Activated T-cell treated with anti-CD3 and anti-CD28 coated beads, Interleukin-2, amount 50 U/mL, for 48 hours (primary cell): ENCODE results near the gene CFAP20DC.

Source experiments
- DNase-seq, 2 experiments: peaks; one replicate each; pipeline ENCODE4 v3.0.0-alpha.2; 2020

Gene CFAP20DC

GRCh38 chr3:58794750-58795149 lies 255.1 kb downstream of the CFAP20DC start:
- DNase-seq = no peak

GRCh38 chr3:58793938-58794337 lies 255.9 kb downstream of the CFAP20DC start:
- DNase-seq = no peak

DNA sequence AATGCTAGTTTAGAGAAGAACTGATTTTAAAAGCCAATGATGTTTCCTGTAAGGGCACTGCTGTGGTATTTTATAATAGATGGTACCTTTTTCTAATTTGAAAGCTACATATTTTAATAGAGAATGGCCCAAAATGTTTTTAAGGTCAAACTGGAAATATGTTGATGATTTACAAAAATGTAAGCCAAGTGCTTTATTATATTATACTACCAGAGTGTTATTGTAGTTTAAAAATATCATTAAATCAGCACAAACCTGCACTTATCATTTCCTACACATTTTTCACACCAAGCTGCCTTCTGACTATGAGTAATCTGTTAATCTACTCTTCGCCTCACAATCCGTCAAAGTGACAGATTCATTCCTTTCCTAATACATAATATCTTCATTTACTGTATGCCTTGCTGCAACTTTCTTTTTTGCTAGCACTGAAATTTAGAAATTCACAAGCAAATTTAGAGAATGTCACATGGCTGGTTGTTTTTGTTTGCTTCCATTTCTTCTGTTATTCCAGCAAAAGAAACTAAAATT lies 256.8 kb downstream of the CFAP20DC start:
- no peak for DNase-seq

GRCh38 chr3:58789385-58789784 lies 260.4 kb downstream of the CFAP20DC start:
- no peak for DNase-seq

DNA sequence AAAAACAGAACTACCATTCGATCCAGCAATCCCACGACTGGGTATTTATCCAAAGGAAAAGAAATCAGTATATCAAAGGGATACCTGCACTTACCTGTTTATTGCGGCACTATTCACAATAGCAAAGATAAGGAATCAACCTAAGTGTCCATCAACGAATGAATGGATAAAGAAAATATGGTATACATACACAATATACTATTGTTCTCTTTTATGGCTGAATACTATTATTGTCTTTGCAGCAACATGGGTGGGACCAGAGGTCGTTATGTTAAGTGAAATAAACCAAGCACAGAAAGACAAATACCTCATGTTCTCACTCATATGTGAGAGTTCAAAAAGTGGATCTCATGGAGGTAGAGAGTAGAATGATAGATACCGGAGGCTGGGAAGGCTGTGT lies 264.9 kb downstream of the CFAP20DC start:
- no peak for DNase-seq

DNA sequence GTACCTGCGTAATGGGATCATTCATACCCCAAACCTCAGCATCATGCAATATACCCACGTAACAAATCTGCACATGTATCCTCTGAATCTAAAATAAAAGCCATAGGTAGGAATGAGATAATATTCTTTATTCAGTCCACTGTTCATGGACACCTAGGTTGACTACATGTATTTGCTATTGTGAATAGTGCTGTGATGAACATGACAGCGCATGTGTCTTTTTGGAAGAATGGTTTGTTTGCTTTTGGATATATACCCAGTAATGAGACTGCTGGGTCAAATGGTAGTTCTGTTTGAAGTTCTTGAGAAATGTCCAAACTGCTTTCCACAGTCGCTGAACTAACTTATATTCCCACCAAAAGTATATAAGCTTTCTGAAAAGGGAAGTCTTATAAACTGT lies 265.4 kb downstream of the CFAP20DC start:
- DNase-seq = no peak

DNA sequence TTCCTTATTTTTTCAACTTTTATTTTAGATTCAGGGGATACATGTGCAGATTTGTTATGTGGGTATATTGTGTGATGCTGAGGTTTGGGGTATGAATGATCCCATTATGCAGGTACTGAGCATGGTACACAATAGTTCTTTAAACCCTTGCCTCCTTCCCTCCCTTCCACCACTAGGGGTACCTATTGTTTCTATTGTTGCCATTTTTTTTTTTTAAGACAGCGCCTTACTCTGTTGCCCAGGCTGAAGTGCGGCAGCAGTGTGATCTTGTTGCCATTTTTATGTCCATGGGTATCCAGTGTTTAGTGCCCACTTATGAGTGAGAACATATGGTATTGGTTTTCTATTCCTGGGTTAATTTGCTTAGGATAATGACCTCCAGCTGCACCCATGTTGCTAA lies 266.0 kb downstream of the CFAP20DC start:
- DNase-seq = no peak

DNA sequence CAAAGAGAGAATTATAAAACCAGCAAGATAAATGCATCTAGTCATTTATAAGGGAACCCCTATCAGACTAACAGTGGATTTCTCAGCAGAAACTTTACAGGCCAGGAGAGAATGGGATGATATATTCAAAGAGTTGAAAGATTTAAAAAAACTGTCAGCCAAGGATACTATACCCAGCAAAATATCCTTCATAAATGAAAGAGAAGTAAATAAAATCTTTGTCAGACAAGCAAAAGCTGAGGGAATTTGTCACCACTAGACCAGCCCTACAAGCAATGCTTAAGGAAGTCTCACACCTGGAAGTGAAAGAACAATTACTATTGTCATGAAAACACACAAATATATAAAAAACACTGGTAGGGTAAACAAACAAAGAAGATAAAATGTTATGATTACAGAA lies 269.9 kb downstream of the CFAP20DC start:
- DNase-seq = no peak

GRCh38 chr3:58776231-58776630 lies 273.6 kb downstream of the CFAP20DC start:
- DNase-seq = no peak

- no peak for DNase-seq
Observed at GRCh38 chr3:58772462-58772861, 277.4 kb downstream of the CFAP20DC start.

DNA sequence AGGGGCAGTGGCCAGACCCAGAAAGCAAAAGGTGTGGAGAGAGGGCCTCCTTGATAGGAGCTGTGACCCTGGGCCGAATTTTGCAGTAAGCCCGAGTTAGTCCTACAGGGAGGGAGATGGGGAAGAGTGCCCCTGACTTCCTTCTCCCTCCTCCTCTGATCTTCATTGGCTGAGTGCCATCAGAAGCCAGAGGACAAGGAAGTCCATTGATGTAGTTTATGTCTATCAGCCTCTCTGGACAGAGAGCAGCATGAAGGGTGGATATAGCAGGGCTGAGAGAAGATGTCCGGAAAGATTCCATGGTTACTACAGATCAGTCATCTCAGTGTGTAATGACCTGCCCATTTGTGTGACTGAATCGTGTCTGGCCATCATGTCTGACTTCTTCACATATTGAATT lies 280.8 kb downstream of the CFAP20DC start:
- no peak for DNase-seq

- no peak for DNase-seq
Observed at GRCh38 chr3:58766587-58767282, 283.1 kb downstream of the CFAP20DC start.

GRCh38 chr3:58755150-58755549 lies 294.7 kb downstream of the CFAP20DC start:
- DNase-seq = no peak

- DNase-seq = no peak
Observed at GRCh38 chr3:58754074-58754473, 295.8 kb downstream of the CFAP20DC start.

GRCh38 chr3:58751882-58752567 lies 297.8 kb downstream of the CFAP20DC start:
- no peak for DNase-seq

DNA sequence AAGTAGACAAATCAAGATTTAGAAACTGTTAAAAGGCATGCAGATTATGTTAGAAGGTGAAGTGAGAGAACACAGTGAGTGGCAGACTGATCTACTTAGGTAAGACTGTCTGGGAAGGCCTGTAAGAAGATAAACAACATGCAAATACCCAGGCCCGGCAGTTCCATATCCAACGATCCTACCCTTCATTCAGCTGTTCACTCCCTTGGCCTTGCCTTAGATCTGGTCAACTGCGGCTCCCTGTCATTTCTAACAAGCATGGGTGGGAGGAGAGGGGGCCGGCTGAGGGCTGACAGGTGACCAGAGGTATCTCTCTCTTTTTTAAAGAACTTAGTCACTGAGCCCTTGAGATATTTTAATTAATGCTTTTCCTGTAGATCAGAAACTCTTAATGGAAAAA lies 298.6 kb downstream of the CFAP20DC start:
- no peak for DNase-seq

DNA sequence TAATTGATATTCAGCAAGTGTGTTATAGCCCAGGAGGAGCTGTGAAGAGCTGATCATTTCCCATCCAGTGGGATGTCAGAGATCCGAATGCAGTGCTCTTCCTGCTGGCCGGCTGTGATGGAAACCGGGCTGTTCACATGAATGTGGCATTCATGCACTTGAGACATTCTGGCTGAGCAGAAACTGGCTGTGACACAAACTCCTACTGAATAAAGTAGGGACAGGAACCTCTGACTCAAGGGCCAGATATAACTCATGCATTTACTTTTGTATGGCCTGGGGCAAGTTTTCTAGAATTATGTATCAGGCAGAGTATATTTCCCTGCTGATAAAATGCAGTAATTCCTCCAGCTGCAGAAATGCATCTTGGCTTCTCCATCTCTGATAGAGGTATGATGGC lies 299.9 kb downstream of the CFAP20DC start:
- no peak for DNase-seq

GRCh38 chr3:58748024-58748423 lies 301.8 kb downstream of the CFAP20DC start:
- no peak for DNase-seq

- DNase-seq = no peak
Observed at GRCh38 chr3:58746758-58747157, 303.1 kb downstream of the CFAP20DC start.

GRCh38 chr3:58743296-58743695 lies 306.5 kb downstream of the CFAP20DC start:
- no peak for DNase-seq

GRCh38 chr3:58742239-58742638 lies 307.6 kb downstream of the CFAP20DC start:
- no peak for DNase-seq

GRCh38 chr3:58737644-58738043 lies 312.2 kb downstream of the CFAP20DC start:
- DNase-seq = no peak

DNA sequence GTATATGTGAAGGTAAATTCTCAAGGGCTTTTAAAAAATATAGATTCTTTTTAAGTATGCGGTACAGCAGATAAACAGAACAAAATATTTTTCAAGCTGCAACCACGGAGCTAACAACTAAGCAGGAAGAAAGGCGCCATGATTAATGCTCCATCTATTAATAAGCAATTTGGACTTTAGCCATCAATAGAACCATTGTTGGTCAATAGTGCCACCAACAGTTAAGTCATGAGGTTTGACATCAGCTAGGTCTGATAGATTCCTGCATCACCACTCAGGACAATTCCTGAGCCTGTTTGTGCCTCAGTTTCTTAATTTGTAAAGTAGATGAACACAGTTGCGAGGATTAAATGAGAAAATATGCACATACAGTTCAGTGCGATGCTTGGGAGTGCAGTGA lies 318.2 kb downstream of the CFAP20DC start:
- DNase-seq = no peak

DNA sequence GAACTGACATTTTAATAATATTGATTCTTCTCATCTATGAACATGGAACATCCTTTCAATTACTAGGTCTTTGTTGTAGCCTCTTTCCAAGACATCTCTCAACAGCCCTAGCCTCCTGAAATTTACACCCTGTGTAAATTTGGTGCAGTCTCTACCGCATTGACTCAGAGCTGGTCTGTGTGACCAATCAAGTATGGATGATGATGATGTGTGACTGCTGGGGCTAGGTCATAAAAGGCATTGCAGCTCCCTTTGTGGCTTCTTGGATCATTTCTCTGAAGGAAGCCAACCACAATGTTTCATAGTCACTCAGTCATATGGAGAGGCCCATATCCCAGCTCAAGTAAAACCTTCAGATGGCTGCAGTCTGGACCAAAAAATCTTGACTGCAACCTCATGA lies 321.1 kb downstream of the CFAP20DC start:
- DNase-seq = no peak
